Spleen (tissue), 7 donors: ENCODE data around the gene HOXA2.

Source experiments
- CTCF ChIP-seq, 11 experiments: fragments of 200-600 bp in 7 of 11; fragments of 450-650 bp in 4 of 11; sonication (generic) in 4 of 11; IDR thresholded peaks in 8 of 11; conservative IDR thresholded peaks in 3 of 11; 1 replicate in 7 of 11; 2 replicates in 4 of 11; pipeline versions ENCODE4 v1.4.0 to v1.8.0; 2016 to 2021; ENCODE audit warnings: antibody characterized with exemption in 11 of 11, inconsistent platforms in 4 of 11, mild to moderate bottlenecking in 1 of 11
- POLR2A ChIP-seq, 3 donors: fragments of 450-650 bp; IDR thresholded peaks; one replicate each; pipeline ENCODE4 v1.5.1; 2017; ENCODE audit warnings: antibody characterized with exemption in 3 of 3, mild to moderate bottlenecking in 1 of 3
- POLR2AphosphoS5 ChIP-seq, 3 donors: sonication (generic); formaldehyde crosslinking; IDR thresholded peaks; one replicate each; pipeline ENCODE4 v1.5.1; 2017; ENCODE audit warnings: antibody characterized with exemption in 3 of 3
- donor health status: DM: no; HTN: no; CAD: no; lungs with moderate emphysema.
- donor health status: DM: no; HTN: no; CAD: no.
- donor health status: DM: no; HTN: no; CAD: no.

GRCh38 chr7:27121684-27122076 is 19.2 kb upstream of the HOXA2 start:
- TF ChIP-seq CTCF (IDR thresholded peaks at IDR 0.05 in 8 of 11, conservative IDR thresholded peaks at IDR 0.05 in 3 of 11) (no peak), POLR2A (IDR thresholded peaks at IDR 0.05) (no peak), POLR2AphosphoS5 (IDR thresholded peaks at IDR 0.05) (no peak)
